RCC 7860 (cell line): ENCODE results near the gene PDE4A.
"Not testable (repeated sequence)": the region's sequence is repeated elsewhere in the genome, so short reads cannot be mapped to it uniquely, and the experiment has no call there.

Experiments
- DNase-seq: peaks from one replicate; pipeline ENCODE4 v3.0.0-alpha.2; 2015; ENCODE audit warnings: low spot score
- FAIRE-seq: peaks from 2 replicates; lab custom pipeline; 2012; peaks lifted over from hg19 to GRCh38; lab: Jason Lieb, UNC

The PDE4A gene

DNA sequence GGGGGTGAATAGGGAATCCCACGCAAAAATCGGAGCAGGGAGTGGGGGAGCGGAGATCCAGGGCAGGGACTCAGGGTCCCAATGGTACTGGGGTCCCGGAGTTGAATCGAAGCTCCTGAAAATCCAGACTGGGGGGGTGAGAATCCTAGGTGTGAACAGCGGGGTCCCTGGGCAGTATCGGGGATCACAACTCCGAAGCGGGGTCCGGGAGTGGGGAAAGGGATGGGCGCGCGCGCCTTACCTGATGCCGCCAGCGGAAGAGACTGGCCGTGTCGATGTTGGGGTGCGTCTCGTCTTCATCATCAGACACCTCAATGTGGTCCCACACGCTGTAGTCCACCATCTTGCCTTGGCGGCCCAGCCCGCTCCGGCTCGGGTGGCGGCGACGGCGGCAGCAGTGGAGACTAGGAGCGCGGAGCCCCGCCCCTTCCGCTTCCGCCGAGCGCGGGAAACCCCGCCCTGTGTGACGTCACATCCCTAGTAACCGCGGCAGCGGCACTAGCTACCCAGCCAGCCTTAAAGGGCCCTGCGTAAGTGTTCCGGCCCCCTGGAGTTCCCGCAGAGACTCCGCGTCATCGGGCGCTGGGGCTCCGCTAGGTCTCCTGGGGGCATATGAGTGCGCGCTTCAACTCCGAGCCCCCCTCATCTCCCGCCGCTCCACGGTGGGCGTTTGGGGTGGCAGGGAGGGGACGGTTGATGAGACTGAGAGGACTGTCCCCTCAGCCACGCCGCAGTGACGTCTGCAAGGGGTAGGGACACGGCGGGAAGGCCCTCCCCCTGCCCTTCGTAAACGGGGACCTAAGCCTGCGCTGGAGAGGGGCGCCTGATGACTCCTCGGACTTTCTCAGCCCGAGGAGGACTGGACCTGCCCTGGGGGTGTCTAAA is 17.0 kb upstream of the PDE4A start, which contains the start of gene CDC37:
Gene CDC37, minus strand, starts transcription at position 406 of the 885 bp plus-strand sequence. Its CDS starts 63 bp downstream, at position 343.
- DNase-seq = peak; percentile 89
- FAIRE-seq = no peak

DNA sequence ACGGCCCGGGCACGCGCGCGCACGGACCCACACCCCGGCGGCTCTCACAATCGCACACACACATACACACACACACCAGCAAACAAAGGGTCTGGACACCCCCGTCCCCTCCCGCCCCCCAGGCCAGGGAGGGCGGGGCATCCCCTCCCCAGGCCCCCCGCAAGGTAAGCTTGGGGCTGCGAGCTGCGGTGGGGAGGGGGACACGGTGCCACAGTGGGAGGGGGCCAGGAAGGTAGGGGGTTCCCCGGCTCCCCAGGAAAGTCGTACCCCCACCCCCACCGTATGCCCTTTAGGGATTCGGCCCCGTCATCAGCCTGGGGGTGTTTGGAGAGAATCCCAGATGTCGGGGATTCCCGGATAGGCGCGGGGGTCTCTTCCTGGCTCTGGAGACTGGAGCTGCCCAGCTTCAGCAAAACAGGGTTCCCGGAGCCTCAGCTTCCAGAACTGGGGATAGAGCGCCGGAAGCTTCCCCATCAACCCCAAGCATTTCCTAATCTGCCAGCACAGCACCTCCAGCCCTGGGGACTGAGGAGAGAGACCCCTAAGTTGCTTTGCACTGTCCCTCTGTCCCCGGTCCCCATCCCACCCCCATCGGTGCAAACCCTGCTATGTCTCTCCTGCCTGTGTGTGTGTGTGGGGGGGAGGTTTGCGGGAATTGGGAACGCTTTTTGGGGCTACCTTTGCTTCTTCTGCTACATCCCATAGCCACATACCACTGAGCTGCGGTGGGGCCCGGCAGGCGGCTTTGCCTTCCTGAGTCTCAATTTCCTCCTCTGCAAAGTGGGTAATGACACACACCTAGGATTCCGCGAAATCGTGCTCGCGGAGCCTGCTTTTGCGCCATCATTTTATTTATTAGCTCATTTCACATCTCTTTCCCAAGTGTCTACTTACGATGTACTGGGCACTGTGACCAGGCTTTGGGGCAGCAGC is 15.2 kb upstream of the PDE4A start:
- DNase-seq (no peak), FAIRE-seq (no peak)

DNA sequence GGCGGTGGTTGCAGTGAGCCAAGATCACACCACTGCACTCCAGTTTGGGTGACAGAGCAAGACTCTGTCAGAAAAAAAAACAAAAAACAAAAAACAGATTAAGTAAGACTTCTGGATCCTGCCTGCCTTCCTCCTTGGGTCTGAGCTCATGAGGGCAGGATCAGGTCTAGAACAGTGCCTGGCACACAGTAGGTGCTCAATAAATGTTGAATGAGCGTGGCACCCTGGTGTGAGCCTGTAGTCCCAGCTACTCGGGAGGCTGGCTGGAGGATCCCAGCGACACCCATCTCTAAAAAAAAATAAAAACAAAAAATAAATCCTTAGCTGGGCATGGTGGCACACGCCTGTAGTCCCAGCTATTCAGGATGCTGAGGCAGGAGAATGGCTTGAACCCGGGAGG is 14.1 kb upstream of the PDE4A start:
- no peak for FAIRE-seq
- DNase-seq = no peak

DNA sequence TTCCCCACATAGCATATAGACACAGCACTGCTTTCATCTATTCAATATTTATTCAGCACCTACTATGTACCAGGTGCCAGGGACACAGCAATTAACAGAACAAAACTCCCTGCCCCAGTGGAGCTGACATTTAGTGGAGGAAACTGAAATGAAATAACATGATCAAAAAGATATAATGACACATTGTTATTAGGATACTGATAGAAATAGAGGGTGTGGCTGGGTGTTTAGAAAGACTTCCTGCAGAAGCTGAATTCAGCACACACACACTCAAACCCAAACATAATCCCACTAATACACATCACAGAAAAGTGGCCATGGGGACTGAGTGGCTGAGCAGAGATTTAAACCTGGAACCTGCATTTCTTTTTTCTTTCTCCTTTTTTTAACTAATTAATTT is 13.2 kb upstream of the PDE4A start:
- DNase-seq (no peak), FAIRE-seq (no peak)

DNA sequence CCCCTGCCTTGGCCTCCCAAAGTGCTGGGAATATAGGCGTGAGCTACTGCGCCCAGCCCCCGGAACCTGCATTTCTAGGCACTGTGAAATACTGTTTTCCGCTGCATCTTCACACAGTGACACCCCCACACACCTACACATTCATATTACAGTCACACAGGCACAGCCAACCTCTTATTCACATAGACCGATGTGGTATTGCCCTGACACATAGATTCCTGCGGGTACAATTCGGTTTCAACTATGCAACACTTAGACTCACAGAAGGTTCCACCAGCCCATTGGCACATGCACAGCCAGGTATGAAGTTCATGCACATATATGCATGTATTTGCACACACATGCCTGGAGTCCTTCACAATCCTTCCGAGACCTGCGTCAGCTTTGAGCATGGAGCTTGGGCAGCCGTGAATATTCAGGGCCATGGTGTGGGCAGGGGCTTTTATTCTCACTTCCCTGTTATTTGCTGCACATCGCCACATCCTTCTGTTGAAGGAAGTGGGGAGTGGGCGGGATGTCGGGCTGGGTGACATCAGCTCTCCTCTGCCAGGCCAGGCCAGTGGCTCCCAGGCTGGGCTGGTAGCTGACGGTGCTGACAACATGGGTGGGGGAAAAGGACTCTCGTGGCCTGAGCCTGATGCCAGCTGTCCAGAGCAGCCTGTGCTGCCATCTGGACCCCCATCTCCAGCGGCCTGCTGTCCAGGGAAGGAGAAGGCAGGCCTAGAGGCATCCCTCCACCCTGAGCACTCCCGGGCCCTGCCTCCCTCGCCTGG is 11.6 kb upstream of the PDE4A start:
- no peak for FAIRE-seq

DNA sequence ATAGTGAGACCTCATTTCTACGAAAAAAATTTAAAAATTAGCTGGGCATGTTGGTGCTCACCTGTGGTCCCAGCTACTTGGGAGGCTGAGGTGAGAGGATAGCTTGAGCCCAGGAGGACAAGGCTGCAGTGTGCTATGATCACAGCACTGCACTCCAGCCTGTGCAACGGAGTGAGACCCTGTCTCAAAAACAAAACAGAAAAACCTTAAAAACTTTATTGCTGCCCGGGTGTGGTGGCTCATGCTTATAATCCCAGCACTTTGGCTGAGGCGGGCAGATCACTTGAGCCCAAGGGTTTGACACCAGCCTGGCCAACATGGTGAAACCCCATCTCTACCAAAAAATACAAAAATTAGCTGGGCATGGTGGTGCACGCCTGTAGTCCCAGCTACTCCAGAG is 9.1 kb upstream of the PDE4A start:
- DNase-seq, FAIRE-seq: not testable (repeated sequence)

More for the DNA sequence above, 11.6 kb upstream of the PDE4A start:
- DNase-seq = no peak

DNA sequence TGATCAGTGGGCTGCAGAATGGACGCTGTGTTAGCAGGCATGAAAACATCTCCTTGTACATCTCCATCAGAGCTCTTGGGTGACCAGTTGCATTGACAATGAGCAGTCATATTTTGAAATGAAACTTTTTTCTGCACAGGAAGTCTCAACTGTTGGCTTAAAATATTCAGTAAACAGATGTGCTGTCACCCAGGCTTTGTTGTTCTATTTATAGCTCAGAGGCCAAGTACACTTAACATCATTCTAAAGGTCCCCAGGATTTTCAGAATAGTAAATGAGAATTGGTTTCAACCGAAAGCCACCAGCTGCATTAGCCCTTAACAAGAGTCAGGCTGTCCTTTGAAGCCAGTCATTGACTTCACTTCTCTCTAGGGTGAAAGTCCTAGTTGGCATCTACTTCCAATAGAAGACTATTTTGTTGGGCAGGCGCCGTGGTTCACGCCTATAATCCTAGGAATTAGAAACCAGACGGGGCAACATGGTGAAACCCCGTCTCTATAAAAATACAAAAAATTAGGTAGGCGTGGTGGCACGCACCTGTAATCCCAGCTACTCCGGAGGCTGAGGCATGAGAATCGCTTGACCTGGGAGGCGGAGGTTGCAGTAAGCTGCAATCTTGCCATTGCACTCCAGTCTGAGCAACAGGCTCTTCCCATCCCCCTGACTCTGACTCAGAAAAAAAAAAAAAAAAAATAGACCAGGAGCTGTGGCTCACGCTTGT is 7.9 kb upstream of the PDE4A start:
- DNase-seq = no peak
- FAIRE-seq = no peak

DNA sequence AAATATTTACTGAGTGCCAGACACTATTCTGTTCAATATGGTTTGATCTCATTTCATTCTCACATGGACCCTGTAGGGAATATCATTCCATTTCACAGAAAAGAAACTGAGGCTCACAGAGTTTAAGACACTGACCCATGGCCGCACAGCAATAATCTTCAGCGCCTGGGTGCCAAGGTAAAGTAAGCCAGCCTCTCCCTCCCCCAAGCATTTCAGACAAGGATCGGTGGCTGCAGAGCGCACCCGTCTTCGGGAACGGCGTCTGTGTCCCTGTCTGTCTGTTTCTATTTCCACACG is 4.3 kb upstream of the PDE4A start:
- DNase-seq (no peak), FAIRE-seq (no peak)

DNA sequence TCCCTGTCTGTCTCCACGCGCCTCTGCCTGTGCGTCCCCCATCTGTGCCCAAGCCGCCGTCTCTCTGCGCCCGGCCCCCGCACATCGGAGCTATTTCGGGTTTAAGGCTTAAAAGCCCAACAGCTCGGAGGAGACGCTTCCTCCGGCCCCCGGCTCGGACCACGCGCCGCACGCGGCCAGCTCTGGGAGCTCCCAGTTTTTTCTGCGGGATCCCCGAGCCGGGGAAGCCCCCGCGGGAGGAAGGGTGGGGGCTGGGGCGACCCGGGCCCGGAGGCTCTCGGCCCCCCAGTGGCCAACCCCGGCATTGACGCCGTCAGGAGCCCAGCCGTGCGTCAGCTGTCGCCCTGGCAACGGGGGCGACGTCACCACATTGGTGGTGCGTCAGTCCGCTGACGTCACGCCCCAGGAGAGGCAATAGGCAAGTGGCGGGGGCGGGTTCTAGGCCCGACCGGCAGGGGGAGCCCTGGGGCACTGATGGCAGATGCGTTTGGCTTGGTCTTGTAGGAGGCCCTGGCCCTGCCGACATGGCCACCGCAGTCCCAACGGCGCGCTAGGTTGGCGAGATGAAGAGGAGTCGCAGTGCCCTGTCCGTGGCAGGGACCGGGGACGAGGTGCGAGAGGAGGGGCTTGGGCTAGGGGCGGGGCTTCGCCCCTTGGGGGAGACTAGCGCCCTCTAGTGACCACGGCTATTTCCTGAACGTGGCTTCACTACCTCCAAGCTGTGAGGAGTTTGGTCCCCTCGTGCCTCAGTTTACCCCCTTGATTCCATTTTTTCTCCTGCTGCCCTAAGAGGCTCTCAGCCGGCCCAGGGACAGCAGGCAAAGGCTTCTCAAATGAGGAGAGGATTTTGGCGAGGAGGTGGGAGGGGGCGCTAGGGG is 3.7 kb upstream of the PDE4A start:
- no peak for FAIRE-seq
- peak; percentile 42 for DNase-seq

DNA sequence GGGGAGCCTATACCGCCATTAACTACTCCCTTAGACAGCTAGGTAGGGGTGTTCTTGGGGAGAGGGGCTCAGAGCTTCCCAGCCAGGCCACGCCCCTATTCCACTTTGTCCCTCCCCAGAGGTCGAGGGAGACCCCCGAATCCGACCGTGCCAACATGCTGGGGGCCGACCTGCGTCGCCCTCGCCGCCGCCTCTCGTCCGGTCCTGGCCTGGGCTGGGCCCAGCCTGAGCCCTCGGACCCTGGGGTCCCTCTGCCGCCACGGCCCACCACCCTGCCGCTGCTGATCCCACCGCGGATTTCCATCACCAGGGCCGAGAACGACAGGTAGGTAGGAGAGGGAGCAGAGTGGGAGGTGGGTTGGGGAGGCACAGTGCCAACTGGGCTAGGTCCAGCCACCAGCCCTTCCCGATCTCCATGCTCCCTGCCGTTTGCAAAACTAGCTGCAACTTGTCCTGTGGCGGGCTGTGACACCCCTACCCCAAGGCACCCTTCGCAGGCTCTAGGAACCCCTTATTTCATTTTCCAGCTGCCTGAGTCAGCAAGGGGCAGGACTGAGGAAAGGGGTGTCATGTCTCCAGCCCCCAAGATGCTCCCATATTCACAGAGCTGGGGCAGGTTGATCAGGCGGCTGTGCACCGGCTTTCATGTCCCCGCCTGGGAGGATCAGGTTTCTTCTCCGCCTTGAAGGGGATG is 2.6 kb upstream of the PDE4A start:
- no peak for FAIRE-seq
- no peak for DNase-seq

DNA sequence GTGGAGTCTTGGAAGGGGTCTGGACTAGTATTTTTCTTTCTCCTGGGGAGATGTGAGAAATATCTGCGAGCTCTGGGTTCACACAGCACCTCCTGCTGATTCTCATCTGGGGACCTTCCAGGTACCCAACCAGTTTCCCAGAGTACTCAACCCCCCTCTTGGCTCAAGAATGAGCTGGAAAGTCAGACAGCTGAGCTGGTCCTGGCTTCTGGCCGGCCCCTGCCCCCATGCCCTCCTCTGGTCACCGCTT is 2.2 kb upstream of the PDE4A start:
- DNase-seq = no peak
- no peak for FAIRE-seq

DNA sequence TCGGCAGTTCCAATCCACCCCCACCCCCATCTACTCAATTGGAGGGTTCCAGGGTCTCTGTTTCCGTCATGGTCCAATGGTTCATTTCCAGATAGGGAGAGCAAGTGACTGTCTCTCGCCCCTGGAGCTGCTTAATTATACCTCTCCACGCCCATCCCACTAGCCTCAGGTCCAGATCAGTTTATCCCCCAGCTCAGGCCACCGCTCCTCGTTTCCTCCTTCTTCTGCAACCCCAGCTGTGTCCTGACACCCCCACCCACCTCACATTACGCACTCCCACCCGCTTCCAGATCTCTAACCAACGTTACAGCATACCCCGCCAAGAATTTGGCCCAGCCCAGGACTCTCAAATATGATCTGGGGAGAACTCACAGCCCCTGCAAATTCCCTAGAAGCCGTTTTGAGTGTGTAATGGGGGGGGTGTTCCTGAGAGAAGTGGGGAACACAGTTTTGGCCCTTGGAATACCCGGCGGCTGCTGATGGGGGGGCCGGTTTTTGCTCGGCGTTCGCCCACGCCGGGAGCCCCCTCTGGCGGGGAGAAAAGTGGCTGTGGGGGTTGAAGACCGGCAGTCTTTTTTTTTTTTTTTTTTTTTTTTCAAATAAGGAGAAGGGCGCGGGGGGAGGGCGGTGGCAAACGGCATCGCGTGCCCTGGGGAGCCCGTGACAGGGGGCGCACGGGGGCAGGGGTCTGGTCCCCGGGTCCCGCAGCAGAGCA is 1.7 kb upstream of the PDE4A start:
- DNase-seq = no peak

DNA sequence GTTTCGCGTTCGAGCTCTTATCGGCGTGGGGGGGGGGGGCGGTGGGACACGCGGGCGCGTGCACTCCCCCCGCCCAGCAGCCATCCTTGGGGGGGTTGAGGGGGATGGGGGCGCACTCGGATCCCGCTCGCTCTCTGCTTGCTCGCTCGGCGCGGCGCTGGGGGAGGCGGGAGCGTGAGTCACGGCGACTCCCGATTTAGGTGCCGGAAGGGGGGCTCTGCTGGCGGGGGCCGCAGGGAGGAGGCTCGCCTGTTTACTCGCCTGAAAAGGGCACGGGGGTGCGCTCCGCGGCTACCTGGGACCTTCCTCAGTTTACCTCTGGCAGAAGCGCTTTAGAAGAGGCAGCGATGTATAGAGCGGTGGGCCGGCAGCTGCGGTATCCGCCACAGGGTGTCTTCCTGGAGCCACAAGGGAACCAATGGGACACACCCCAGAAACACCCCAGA is 1.1 kb upstream of the PDE4A start:
- no peak for FAIRE-seq
- DNase-seq = no peak

More for the DNA sequence above, 1.7 kb upstream of the PDE4A start:
- FAIRE-seq = no peak

DNA sequence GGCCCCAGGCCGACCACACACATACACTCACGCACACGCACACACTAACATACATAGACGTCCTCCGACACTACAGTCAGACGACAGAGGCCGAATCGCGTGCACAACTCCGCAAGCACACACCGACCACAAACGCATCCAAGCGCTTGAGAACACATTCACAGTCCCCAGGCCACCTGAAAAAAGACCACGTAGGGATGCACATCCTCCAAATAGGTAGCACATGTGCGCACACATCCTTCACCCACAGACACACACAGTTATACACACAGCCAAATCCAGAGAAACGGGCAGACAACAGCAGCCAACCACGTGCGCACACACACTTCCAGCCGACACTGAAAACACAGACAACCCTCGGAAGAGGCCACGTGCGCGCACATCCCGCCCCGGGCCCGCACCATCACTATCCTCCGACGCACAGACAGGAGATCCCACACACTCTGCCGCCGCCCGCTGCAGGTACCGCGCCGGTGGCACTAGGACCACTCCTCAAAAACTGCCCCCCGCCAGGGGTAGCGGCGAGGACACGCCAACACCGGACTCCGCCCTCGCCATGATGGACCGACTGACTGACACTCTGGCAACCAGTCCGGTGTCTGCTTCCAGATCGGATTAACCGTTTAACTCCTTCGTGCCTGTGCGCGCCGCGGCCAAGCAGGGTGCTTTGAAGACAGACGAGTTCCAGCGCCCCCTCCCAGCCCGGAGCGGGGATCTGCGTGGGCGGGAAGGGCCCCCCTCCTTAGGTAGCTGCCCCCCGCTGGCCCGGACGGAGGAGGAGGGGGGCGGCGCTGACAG is 493 bp upstream of the PDE4A start:
- no peak for DNase-seq

DNA sequence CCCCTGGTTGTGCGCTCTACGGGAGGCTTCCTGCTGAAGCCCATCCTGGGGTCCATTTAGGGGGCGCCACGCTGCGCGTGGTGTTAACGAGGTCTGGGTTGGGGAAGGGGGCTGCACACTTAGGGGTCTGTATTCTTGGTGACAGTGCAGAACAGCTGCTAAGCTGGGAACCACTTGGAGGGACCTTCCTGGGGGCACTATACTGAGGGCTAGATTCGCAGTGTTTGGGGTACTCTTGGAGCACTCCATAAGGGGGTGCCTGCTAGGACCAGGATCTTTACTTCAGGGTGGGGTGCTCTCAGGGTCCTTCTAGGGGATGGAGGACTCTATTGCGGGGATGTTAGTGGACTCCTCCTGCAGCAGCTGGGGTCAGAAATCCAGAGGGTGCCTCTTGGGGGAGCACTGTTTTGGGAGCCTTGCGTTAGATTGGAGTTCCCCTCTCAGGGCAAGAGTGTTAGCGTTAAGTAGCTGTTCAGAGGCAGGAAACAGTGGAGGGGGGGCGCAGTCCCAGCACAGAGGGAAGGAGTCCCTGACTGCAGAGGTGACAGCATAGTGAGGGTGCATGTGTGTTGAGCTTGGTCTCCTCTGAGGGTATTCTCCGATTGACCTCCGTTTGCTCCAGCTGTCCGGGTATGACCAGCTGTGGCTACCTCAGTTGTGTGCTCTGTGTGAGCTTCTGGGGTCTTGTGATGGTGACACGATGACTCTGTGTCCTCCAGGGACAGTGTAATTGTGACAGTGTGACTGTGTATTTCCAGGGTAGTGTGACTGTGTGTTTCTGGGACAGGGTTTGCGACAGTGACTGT is 1.1 kb downstream of the PDE4A start:
- FAIRE-seq (no peak), DNase-seq (no peak)

More for the DNA sequence above, 493 bp upstream of the PDE4A start:
- no peak for FAIRE-seq

DNA sequence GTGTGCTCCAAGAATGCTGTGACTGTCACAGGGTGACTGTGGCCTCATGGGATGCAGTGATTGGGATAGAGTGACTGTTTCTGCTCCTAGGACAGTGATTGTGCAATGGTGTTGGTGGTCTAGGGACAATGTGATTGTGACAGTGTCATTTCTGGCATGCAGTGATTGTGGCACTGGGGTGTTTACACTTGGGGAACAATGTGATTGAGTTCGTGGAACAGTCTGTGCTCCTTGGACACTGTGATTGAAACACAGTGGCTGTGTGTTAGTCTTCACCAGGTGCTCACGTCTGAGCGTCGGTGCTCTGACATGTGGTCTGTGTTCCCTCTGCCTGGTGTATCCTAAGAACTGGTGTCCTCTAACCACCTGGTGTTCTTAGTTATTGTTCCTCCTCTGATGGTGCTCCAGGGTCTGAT is 1.7 kb downstream of the PDE4A start:
- no peak for DNase-seq
- no peak for FAIRE-seq

DNA sequence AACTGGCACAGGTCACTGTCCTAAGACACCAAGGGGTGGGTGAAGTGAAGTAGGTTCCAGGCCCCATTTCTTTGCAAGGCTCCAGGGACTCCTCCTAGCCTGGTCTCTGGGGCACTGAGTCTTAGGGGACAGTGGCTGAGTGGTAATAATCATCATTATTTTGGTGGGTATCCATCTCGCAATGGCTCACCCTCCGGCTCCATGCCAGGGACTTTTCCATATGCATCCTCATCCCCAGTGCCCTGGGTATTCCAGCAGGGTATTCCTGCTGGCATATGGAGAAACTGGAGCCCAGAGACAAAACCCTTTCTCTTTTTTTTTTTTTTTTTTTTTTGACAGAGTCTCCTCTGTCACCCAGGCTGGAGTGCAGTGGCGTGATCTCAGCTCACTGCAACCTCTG is 2.5 kb downstream of the PDE4A start:
- FAIRE-seq (no peak), DNase-seq (no peak)
